GM19452 (cell line): ENCODE data around the gene CEACAM20.
"Not testable (repeated sequence)": the region's sequence is repeated elsewhere in the genome, so short reads cannot be mapped to it uniquely, and the experiment has no call there.

Experiments used
- ATAC-seq: cut with Tn5 transposase; IDR thresholded peaks from one replicate; pipeline ENCODE4 v1.9.1; 2021; ENCODE audit not compliant: unreplicated experiment

Gene CEACAM20

DNA sequence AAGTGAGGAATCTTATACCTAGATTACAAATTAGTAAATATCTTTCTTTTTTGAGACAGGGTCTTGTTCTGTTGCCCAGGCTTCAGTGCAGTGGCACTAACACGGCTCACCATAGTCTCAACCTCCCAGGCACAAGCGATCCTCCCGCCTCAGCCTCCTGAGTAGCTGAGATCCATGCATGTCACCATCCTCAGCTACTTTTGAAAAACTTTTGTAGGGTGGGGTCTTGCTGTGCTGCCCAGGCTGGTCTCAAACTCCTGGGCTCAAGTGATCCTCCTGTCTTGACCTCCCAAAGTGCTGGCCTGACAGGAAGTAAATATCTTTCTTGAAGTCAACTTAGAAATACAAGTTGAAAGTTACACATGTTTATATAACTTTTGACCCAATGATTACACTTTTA lies 20.0 kb upstream of the CEACAM20 start:
- ATAC-seq = no peak

DNA sequence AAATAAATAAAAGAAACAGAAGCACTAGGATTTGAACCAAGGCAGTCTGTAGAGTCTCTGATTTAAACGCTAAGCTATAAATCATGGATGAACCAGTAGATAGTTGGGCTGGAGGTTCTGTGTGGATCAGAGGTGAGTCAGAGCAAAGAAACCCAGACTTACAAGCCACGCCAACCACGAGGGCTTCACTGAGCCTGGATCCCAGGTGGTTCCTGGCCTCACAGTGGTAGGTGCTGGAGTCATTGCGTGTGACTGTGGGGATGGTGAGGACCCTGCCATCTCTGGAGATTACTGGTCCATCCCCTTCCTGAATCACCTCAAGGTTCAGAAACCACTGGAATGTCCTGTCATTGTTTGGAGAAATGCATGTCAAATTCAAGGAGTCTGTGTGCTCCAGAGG lies 19.3 kb upstream of the CEACAM20 start:
- no peak for ATAC-seq

DNA sequence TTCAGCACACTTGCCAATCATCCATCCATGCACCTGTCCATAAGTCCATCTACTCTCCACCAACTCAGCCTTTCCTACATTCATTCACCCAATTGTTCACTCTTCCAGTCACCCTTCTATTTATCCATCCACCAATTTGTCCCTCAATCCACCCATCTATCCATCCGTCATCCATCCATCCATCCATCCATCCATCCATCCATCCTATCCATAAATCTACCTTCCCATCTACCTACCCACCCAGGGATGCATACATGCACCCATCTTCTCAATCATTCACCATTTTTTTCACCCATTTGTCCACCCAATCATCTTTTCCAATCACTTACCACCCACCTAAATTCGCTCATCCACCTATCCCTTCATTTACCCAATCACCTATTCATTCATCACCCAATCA lies 14.6 kb upstream of the CEACAM20 start:
- no peak for ATAC-seq

DNA sequence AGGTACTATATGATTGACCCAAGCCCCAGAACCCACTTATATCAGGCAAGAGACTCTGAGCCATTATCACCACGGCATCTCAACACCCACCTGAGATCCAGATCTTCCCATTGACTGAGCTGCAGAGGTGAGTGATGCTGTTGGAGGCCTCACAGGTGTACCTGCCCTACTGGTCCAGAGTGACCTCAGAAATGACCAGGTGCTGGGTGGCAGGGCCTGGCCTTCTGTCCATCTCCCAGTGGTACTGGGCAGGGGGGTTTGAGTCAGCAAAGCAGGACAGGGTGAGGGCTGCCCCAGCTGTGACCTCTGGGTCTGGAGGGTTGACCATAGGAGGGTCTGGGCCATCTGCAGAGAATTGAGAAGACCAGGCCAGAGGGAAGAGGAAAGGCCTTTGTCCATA lies 13.2 kb upstream of the CEACAM20 start:
- ATAC-seq = no peak

DNA sequence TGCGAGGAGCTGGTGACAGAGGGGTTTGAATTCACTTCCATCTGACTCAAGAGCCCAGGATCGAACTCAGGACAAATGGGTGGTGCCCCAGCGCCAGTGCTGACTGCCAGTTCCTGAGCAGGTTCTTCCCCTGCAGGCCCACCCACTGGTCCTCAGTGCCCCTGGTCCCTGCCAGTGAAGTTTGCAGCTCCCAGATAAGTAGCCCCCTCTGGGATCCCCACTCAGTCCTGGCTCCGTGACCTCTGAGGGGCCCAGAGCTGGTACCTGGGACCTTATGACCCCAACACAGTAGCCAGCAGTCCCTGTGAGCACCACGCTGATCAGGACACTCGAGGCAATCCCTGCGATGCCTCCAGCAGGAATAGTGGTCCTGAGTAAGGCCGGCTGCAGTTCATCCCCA lies 11.3 kb upstream of the CEACAM20 start:
- ATAC-seq = no peak

DNA sequence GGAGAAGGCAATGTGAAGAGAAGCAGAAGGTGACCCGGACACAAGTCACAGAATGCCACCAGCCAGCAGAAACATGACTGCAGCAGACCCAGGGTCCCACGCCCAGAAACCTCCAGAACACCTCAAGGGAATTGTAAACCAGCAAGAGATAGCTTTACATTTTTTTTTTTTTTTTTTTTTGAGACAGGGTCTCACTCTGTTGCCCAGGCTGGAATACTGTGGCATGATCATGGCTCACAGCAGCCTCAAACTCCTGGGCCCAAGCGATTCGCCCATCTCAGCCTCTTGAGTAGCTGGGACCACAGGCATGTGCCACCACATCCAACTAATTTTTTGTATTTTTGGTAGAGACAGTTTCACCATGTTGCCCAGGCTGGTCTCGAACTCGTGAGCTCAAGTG lies 10.5 kb upstream of the CEACAM20 start:
- no peak for ATAC-seq

DNA sequence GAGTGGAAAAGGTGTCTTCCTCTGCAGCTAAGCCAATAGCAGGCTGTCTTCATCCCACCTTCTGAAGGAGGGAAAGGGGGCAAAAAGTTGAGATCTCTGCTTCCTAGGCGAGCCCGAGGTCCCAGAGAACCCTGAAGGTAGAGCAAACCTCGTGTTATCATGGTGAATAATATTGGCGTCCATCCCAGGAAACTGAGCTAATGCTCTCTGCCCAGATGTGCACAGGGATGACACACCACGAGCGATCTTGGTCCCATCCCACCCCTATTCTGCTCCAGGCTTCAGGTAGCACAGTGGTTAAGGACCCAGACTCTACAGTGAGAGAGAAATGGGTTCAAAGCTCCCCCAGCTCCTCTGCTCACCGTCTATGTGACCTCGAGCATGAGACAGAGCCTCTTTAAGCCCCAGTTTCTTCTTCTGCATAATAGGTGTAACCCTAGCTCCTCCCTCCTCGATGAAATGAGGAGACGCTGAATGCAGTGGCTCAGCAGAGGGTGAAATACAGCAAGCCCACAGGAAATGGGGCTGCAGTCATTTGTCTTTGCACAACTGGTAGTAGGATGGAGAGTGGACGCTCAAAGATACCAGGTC lies 9.9 kb upstream of the CEACAM20 start:
- no peak for ATAC-seq

DNA sequence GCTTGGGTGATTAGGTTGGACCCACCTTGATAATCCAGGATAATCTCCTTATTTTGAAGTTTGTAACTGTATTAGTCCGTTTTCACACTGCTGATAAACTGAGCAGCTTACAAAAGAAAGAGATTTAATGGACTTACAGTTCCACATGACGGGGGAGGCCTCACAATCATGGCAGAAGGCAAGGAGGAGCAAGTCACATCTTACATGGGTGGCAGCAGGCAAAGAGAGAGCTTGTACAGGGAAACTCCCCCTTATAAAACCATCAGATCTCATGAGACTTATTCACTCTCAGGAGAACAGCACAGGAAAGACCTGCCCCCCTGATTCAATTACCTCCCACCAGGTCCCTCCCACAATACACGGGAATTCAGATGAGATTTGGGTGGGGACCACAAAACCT lies 5.9 kb upstream of the CEACAM20 start:
- not testable (repeated sequence) for ATAC-seq

DNA sequence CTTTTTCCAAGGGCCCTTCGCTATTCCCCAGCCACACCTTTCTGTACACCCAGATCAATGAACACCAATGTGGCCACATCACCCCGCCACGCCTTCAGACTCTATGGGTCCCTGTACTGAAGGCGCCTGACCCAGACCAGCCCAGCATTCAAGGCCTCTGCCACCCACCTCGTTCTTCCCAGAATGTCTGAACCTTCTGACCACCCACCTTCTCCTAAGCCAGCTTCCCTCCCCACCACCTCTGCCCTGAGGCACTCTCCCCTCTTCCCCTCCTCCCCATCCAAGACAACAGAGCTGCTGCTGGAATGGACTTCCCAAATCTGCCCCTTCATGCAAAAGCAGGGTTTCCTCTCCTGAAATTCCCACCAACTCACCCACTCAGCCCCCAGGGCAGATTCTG lies 3.3 kb upstream of the CEACAM20 start:
- ATAC-seq = no peak

DNA sequence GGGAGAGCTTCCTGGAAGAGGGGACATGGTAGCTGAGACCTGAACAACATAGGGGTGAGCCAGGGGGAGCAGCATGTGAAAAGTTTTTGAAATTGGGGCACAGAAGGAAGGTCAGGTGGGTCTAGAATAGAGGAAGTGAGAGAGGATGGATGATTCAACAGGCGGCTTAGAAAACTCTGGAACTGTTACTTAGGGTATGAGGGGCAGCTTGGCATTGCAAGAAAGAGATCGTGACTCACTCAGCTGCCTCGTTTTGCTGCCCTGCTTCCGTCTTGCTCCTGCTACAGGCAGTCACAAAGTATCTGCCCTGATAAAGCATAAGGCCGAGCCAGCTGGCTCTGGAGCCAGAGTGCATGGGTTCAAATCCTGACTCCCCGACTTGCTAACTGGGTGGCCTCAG lies 1.3 kb upstream of the CEACAM20 start:
- ATAC-seq = no peak

- no peak for ATAC-seq
Observed at GRCh38 chr19:44527554-44527953, 1.9 kb downstream of the CEACAM20 start.

- no peak for ATAC-seq
Observed at GRCh38 chr19:44525721-44526430, 3.6 kb downstream of the CEACAM20 start.

DNA sequence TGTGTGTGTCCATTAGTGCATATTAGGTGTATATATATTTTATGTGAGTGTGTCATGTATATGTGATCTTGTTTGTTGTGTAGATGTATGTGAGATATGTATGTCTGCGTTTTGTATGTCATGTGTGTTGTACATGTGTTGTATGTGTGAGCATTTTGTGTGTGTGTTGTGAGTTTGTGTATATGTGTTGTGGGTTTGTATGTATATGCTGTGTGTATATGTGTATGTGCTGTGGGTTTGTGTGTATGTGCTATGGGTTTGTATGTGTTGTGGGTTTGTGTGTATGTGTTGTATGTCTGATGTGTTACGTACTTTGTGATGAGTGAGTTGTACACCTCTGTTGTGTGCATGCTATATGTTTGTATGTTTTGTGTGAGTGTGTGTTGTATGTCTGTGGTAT lies 8.1 kb downstream of the CEACAM20 start:
- ATAC-seq = no peak

DNA sequence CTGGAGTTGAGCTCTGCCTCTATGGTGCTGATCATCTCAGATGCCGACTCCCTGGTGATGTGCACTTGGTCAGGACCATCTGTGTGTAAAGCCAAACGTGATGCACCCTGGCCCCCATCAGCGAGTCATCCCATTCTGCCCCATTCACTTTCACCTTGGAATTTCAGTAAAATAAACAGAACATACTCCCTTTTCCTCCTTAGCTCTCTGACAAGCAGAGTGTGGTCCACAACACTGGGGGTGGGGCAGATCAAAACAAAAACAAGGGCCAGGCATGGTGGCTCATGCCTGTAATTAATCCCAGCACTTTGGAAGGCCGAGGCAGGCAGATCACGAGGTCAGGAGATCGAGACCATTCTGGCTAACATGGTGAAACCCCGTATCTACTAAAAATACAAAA lies 12.3 kb downstream of the CEACAM20 start:
- ATAC-seq = no peak

GRCh38 chr19:44515907-44516306 lies 13.6 kb downstream of the CEACAM20 start:
- ATAC-seq = no peak

GRCh38 chr19:44515031-44515430 lies 14.4 kb downstream of the CEACAM20 start:
- no peak for ATAC-seq

- ATAC-seq = no peak
Observed at GRCh38 chr19:44512326-44513298, 16.9 kb downstream of the CEACAM20 start.

GRCh38 chr19:44509478-44509877 lies 20.0 kb downstream of the CEACAM20 start:
- ATAC-seq = no peak

DNA sequence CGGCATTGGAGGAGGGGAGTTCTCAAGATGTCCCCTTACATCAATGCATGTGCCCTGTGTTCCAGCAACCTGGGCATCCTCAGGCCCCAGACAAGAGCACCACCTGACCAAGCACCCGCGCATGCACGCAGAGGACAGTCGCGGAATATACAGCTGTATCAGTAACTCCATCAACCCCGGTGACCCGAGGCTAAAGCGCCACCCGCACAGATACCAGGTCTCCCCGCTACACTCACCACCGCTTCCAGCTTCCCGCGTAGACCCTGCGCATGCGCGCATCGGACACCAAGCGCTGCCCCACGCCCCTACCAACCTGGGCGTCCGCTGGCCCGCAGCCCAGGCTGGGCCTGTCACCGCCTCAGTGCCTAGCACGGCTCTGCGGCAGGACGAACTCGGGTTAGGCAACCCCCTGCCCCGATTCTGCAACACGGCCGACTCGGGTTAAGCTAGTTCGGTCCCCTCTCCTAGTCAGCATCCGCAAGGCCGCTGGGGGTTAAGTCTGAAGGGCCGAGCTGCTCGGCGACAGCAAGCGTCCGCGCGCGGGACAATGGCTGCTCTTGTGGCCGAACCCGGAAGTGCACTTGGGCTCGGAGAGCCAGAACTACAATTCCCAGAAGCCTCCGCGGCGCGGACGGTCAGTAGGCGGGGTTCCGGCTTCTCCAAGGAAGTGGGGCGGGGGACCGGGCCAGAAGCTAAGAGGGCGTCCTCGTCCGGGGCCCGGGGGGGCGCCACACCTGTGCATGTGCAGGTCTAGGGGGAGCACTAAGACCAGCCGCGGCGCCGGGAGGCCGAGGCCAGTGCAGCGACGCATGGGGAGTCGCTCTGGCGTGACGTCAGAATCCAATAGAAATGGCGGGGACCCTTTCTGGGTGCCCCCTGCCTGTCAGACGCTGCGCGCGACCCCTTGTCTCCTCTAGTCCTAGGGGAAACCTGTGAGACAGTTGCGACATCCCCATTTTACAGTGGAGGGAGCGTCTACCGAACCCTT lies 29.2 kb downstream of the CEACAM20 start, which contains the start of gene ZNF180:
Gene ZNF180, minus strand, starts transcription at position 561 of the 988 bp plus-strand sequence. CDS start 3,188 bp downstream, outside the sequence.
- ATAC-seq = peak; percentile 85

- ATAC-seq = no peak
Observed at GRCh38 chr19:44499559-44499958, 29.9 kb downstream of the CEACAM20 start.
